Mesodermal cell (in vitro differentiated cells): ENCODE results near the gene REG3A.

ENCODE experiments used
- H3K27ac ChIP-seq: 2 replicates; pipeline ENCODE4 v1.7.0; 2013; ENCODE audit warnings: mild to moderate bottlenecking, low read depth, low read length, moderate library complexity; ENCODE audit not compliant: severe bottlenecking
- H3K36me3 ChIP-seq: 2 replicates; pipeline ENCODE4 v1.7.1; 2013; ENCODE audit warnings: mild to moderate bottlenecking, low read length, moderate library complexity; ENCODE audit not compliant: control insufficient read depth, insufficient read depth
- H3K4me1 ChIP-seq: one replicate; pipeline ENCODE4 v1.7.1; 2013; ENCODE audit warnings: mild to moderate bottlenecking, low read length; ENCODE audit not compliant: insufficient read depth, control insufficient read depth, poor library complexity, severe bottlenecking
- H3K4me3 ChIP-seq: 2 replicates; pipeline ENCODE4 v1.7.0; 2013; ENCODE audit warnings: low read length, control low read depth, mild to moderate bottlenecking; ENCODE audit not compliant: insufficient read depth, poor library complexity, severe bottlenecking; ENCODE audit errors: extremely low read depth
- H3K9me3 ChIP-seq: 2 replicates; pipeline ENCODE4 v1.7.1; 2013; ENCODE audit warnings: mild to moderate bottlenecking, low read length, moderate library complexity; ENCODE audit not compliant: control insufficient read depth
- WGBS, 2 experiments: methylation state at CpG; one replicate each; pipeline ENCODE4 v1.1.5; 2013; ENCODE audit warnings: missing lambda C conversion rate in 2 of 2; ENCODE audit not compliant: insufficient coverage in 2 of 2; 5-methylcytosine and 5-hydroxymethylcytosine counted together

The REG3A gene

GRCh38 chr2:79122676-79123075 is 36.9 kb downstream of the REG3A start:
- no peaks in the 10 kb centered on the region for H3K36me3 ChIP-seq
- H3K9me3 ChIP-seq, result no peaks in the 10 kb centered on the region
- 93 to 100% methylated on average over 2 of the region's 2 CpGs for WGBS, 2 experiments
- H3K27ac ChIP-seq, result no peak overlapping the region
- no peaks in the 10 kb centered on the region for H3K4me1 ChIP-seq
- H3K4me3 ChIP-seq, result no peak overlapping the region

DNA sequence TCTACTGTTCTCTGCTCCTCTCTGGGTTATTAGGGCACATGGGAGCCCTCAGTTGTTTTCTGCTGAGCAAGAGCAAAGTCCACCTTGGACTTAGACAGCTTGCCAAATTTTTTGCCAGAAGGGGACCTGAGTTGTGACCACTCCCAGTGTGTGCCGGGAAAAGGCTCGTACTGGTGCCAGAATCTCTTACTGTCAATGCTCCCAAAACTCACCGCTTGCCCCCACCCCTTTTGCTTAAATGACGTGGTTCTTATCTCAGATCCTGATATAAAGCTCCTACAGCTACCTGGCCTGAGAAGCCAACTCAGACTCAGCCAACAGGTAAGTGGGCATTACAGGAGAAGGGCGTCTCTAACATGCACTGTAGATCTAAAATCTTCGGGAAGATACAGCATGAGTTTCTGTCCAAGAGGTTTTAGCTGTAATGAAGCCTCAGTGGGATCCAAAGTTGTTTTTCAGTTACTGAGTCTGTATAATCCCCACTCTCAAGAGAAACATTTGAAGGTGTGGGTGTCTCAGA is 39.3 kb downstream of the REG3A start, which contains the start of gene REG1A:
TSS of gene REG1A (plus strand) at position 295 of the 520 bp plus-strand sequence. CDS start 374 bp downstream, outside the sequence.
- Histone ChIP-seq H3K4me1 (no peaks in the 10 kb centered on the region), H3K9me3 (no peaks in the 10 kb centered on the region), H3K27ac (no peak within 1 kb of the TSS), H3K36me3 (no peaks in the 10 kb centered on the region), H3K4me3 (no peak within 1 kb of the TSS)
- 71 to 78% methylated on average over 5 to 6 of the region's 6 CpGs for WGBS, 2 experiments

GRCh38 chr2:79116997-79117928 is 42.3 kb downstream of the REG3A start:
- 100% methylated on average over 1 of the region's 2 CpGs; no CpG with 5 or more reads in 1 of the 2 experiments for WGBS, 2 experiments
- Histone ChIP-seq H3K27ac (no peak overlapping the region), H3K36me3 (no peaks in the 10 kb centered on the region), H3K4me1 (no peaks in the 10 kb centered on the region), H3K4me3 (no peak overlapping the region), H3K9me3 (no peaks in the 10 kb centered on the region)

- Histone ChIP-seq H3K4me1 (no peaks in the 10 kb centered on the region), H3K27ac (no peak overlapping the region), H3K36me3 (no peaks in the 10 kb centered on the region), H3K4me3 (no peak overlapping the region), H3K9me3 (no peaks in the 10 kb centered on the region)
- 100% methylated on average over 2 of the region's 3 CpGs for WGBS, 2 experiments
Observed at GRCh38 chr2:79114797-79115494, 44.6 kb downstream of the REG3A start.

DNA sequence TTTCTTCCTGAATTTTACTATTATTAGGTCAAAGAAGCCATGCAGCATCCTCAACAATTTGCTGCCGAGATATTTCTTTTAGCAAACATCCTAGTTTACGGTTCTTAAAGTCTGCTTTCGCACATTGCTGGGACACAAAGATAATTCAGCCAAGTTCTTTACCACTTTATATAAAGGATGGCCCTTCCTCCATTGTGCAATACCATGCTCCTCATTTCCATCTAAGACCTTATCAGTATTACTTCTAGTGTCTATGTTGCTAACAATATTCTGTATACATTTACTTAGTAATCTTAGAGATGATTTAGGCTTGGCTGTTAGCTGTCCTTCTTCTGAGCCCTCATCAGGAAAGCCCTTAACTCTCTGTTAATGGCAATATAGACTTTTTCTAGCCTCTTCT is 47.3 kb downstream of the REG3A start:
- Histone ChIP-seq H3K4me3 (no peak overlapping the region), H3K36me3 (no peaks in the 10 kb centered on the region), H3K27ac (no peak overlapping the region), H3K9me3 (no peaks in the 10 kb centered on the region), H3K4me1 (no peaks in the 10 kb centered on the region)
- WGBS, 2 experiments, result 89 to 92% methylated on average over 3 of the region's 3 CpGs
